ENCODE results near the gene RAB36. TPM values are rescaled to one million over a fixed set of nuclear protein-coding genes. Genes with fewer than 3 reads are reported as not detected.

RAB36 gene
- polyA plus RNA-seq, 1 donor from 2014 or later = 3.2 TPM

- Histone ChIP-seq H4K20me1 (ENCODE audit: insufficient read depth) (no peaks in the 10 kb centered on the region), H3K9me3 (ENCODE audit: low read length) (no peaks in the 10 kb centered on the region), H3F3A (ENCODE audit: insufficient read depth, low read length, poor library complexity, severe bottlenecking) (no peaks in the 10 kb centered on the region), H3K36me3 (ENCODE audit: insufficient read depth, low read length) (no peaks in the 10 kb centered on the region), H3K27me3 (ENCODE audit: insufficient read depth, low read depth, low read length) (no peaks in the 10 kb centered on the region), H3K4me2 (ENCODE audit: low read length) (no peak overlapping the region), H3K4me3 (ENCODE audit: low read length) (no peak overlapping the region), H3K9me2 (ENCODE audit: insufficient read depth, low read length) (no peaks in the 10 kb centered on the region), H3K9ac (ENCODE audit: low read length) (no peak overlapping the region), H3K27ac (ENCODE audit: low read length) (no peak overlapping the region), H2AFZ (ENCODE audit: low read depth, low read length) (no peak overlapping the region), H3K79me2 (replicated peaks; ENCODE audit: insufficient read depth, low read length) (no peaks in the 10 kb centered on the region)
- no peak for TF ChIP-seq SMC3 (conservative IDR thresholded peaks at IDR 0.05; ENCODE audit: poor library complexity)
- no peak for TF ChIP-seq CTCF (IDR thresholded peaks at IDR 0.05; ENCODE audit: poor library complexity, severe bottlenecking)
- no peak for TF ChIP-seq MXI1 (conservative IDR thresholded peaks at IDR 0.05; ENCODE audit: poor library complexity, severe bottlenecking)
- no peak for TF ChIP-seq RAD21 (conservative IDR thresholded peaks at IDR 0.05)
- no peak for TF ChIP-seq POLR2AphosphoS5 (IDR thresholded peaks at IDR 0.05)
- no peak for TF ChIP-seq REST (IDR thresholded peaks at IDR 0.05; ENCODE audit: borderline replicate concordance)
- TF ChIP-seq EP300 (conservative IDR thresholded peaks at IDR 0.05; ENCODE audit: poor library complexity, severe bottlenecking) = no peak
- no peak for TF ChIP-seq EZH2 (IDR thresholded peaks at IDR 0.05; ENCODE audit: borderline replicate concordance, insufficient read depth, low read length, poor library complexity, severe bottlenecking)
- TF ChIP-seq TAF1 (IDR thresholded peaks at IDR 0.05; ENCODE audit: low read depth) = no peak
Measured at GRCh38 chr22:23131931-23132330, 13.3 kb upstream of the RAB36 start.

- Histone ChIP-seq H4K20me1 (ENCODE audit: insufficient read depth) (no peaks in the 10 kb centered on the region), H3K27ac (ENCODE audit: low read length) (no peak overlapping the region), H2AFZ (ENCODE audit: low read depth, low read length) (no peak overlapping the region), H3K9me2 (ENCODE audit: insufficient read depth, low read length) (no peaks in the 10 kb centered on the region), H3K4me2 (ENCODE audit: low read length) (no peak overlapping the region), H3K36me3 (ENCODE audit: insufficient read depth, low read length) (no peaks in the 10 kb centered on the region), H3K79me2 (replicated peaks; ENCODE audit: insufficient read depth, low read length) (no peaks in the 10 kb centered on the region), H3F3A (ENCODE audit: insufficient read depth, low read length, poor library complexity, severe bottlenecking) (no peaks in the 10 kb centered on the region), H3K27me3 (ENCODE audit: insufficient read depth, low read depth, low read length) (no peaks in the 10 kb centered on the region), H3K4me3 (ENCODE audit: low read length) (no peak overlapping the region), H3K9me3 (ENCODE audit: low read length) (no peaks in the 10 kb centered on the region), H3K9ac (ENCODE audit: low read length) (no peak overlapping the region)
- TF ChIP-seq REST (IDR thresholded peaks at IDR 0.05; ENCODE audit: borderline replicate concordance) = no peak
Measured at GRCh38 chr22:23132376-23133091, 12.7 kb upstream of the RAB36 start.

Data from neural cell (in vitro differentiated cells).